Right forelimb (tissue), 1 donor: Measurements from ENCODE around the gene LAIR2.

Experiments
- DNase-seq: peaks from one replicate; pipeline ENCODE4 v3.0.0-alpha.2; 2018

LAIR2 gene

GRCh38 chr19:54541712-54542111 is 39.1 kb downstream of the LAIR2 start:
- no peak for DNase-seq

DNA sequence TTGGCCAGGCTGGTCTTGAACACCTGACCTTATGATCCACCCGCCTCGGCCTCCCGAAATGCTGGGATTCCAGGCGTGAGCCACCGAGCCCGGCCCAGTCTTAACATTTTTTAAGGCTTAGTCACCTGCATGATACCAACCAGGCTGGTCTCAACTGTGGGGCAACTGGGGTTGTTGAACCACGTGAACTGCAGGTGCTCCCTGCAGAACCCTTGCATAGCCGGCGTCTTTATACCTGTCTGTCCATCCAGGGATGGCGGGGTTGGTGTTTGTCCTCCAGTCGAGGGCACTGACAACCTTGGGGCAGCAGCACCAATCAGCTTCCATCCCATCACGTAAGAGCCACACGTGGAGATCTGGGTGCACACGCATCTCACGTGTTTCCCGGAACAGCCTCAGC is 46.2 kb downstream of the LAIR2 start:
- DNase-seq: no peak

DNA sequence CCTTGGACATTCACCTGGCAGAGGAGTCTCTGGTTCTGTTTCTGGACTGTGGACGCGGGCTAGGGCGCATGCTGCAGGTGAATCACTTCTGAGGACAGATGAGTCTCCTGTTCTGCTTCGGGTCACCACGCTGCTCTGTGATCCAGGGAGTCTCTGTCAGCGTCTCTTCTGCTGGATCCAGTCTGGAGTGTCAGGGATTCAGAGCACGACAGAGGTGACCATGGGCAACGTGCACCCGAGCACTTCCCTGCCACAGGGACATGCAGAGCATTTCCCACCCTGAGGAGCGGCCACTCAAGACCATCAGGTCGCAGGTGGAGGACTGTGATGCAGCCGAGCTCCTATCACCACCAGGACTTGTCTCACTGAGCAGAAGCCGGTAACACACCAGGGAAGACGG is 46.6 kb downstream of the LAIR2 start:
- DNase-seq: no peak

DNA sequence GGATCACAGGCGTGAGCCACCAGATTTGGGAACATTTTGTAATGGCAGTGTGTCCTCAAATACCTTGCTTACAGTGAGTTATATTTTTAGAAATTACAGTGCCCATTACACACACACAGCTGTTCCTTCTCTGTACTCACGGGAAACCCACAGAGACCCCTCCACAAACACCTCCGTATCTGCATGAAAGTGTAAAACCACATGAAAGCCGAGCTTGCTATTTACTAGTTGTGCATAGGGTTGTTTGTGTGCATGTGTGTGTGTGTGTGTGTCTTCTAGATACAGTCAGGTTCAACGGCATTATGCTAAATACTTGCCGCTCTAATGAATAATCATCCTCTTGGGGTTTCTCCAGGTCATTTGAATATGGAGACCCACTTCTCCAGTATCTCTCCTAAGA is 48.7 kb downstream of the LAIR2 start:
- no peak for DNase-seq

- DNase-seq: no peak
These were observed 49.6 kb downstream of the LAIR2 start for GRCh38 chr19:54551950-54552912.

GRCh38 chr19:54552913-54553310 is 50.3 kb downstream of the LAIR2 start:
- DNase-seq: no peak

DNA sequence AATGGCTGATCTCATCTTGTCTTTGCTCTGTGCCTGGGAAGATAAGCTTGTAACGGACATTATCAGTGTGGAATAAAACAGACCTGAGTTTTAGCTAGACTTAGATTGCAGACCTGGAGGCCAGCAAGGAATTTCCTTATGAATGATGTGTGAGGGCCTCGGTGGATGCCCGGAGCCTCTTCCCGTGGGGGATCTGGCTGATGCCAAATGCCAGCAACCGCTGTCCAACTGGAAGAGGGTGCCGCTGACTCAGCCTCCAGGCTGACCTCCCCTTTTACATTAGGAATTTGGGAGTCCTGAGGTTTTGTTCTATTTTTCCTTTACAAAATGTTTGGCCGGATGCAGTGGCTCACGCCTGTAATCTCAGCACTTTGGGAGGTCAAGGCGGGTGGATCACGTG is 51.4 kb downstream of the LAIR2 start:
- DNase-seq: no peak

DNA sequence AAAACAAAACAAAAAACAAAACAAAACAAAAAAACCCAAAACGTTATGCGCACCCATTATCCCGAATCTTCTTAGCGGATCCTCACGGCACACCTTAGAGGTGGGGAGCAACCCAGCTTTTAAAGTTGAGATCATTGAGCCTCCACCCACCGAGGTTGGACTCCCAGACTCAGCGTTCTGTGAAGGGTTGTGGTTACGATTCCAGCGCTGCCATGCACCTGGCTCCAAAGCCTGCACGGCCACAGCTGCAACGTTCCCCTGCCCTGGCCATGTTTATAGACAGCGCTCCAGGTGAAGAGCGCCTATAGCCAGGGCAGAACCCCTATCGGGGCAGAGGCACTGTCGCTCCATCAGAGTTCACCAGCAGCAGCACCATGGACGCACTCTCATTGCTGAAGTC is 52.3 kb downstream of the LAIR2 start:
- DNase-seq: no peak

- no peak for DNase-seq
These were observed 53.6 kb downstream of the LAIR2 start for GRCh38 chr19:54556194-54556593.

DNA sequence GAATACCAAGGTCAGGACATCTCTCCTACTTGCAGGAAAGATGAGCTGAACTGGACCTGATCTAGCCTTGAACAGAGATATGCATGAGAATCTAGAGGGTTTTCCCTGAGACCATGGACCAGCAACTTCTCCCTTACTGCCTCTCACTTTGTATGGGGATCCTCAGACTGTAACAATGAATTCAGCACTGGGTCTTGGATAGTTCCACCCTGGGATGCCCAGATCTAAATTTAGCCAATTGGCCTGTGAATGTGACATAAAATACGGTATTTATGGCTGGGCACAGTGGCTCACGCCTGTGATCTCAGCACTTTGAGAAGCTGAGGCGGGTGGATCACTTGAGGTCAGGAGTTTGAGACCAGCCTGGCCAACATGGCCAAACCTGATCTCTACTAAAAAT is 55.7 kb downstream of the LAIR2 start:
- no peak for DNase-seq
